ENCODE data around the gene SURF2.

SURF2 gene

DNA sequence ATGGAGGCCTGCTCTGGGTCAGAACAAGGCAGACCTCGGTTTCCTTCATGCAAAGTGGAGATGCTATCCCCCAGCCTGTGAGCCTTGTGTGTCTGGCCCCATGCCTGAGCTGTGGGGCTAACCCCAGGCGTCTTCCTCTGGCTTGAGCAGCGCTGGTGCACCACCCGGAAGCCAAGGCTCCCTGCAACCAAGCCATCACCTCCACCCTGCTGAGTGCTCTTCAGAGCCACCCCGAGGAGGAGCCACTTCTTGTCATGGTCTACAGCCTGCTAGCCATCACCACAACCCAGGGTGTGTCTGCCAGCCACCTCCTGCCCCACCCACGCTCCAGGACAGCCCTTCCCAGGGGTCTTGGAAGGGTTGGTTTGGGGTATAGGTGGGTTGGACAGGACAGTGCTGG is 45.2 kb downstream of the SURF2 start:
- WGBS (ENCODE audit: insufficient coverage, insufficient read length), result no CpG with 5 or more reads among the region's 6 CpGs
- Histone ChIP-seq H3K27me3 (ENCODE audit: control insufficient read depth, insufficient read depth, low read length) (no peaks in the 10 kb centered on the region), H3K27ac (ENCODE audit: low read length) (no peak overlapping the region), H3K4me3 (ENCODE audit: low read length) (no peak overlapping the region), H3K9me3 (ENCODE audit: control insufficient read depth, insufficient read depth, low read length) (no peaks in the 10 kb centered on the region), H3K4me1 (ENCODE audit: control insufficient read depth, insufficient read depth, low read length) (no peaks in the 10 kb centered on the region), H3K36me3 (ENCODE audit: control insufficient read depth, insufficient read depth, low read length) (peaks cover 8% of the 10 kb centered on the region; the same call in 1 of the 2 replicates)
- no peak for DNase-seq (ENCODE audit: low read depth, low spot score)

DNA sequence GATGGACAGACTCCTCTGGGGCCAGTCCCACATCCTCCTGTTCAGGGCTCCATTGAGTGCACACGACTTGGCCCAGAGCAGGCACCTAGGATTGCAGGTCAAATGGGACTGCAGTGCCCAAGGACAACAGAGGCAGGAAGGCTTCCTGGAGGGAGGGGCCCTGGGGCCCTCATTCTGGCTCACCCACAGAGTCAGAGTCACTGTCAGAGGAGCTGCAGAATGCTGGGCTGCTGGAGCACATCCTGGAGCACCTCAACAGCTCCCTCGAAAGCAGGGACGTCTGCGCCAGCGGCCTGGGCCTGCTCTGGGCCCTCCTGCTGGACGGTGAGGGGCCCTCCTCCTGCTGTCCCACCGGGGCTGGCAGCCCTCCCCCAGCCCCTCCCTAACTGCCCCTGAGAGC is 46.3 kb downstream of the SURF2 start:
- Histone ChIP-seq H3K9me3 (ENCODE audit: control insufficient read depth, insufficient read depth, low read length) (no peaks in the 10 kb centered on the region), H3K27ac (ENCODE audit: low read length) (no peak overlapping the region), H3K4me3 (ENCODE audit: low read length) (no peak overlapping the region), H3K36me3 (ENCODE audit: control insufficient read depth, insufficient read depth, low read length) (peaks cover 9% of the 10 kb centered on the region; the same call in 1 of the 2 replicates), H3K27me3 (ENCODE audit: control insufficient read depth, insufficient read depth, low read length) (no peaks in the 10 kb centered on the region), H3K4me1 (ENCODE audit: control insufficient read depth, insufficient read depth, low read length) (no peaks in the 10 kb centered on the region)
- no CpG with 5 or more reads among the region's 7 CpGs for WGBS (ENCODE audit: insufficient coverage, insufficient read length)
- no peak for DNase-seq (ENCODE audit: low read depth, low spot score)

DNA sequence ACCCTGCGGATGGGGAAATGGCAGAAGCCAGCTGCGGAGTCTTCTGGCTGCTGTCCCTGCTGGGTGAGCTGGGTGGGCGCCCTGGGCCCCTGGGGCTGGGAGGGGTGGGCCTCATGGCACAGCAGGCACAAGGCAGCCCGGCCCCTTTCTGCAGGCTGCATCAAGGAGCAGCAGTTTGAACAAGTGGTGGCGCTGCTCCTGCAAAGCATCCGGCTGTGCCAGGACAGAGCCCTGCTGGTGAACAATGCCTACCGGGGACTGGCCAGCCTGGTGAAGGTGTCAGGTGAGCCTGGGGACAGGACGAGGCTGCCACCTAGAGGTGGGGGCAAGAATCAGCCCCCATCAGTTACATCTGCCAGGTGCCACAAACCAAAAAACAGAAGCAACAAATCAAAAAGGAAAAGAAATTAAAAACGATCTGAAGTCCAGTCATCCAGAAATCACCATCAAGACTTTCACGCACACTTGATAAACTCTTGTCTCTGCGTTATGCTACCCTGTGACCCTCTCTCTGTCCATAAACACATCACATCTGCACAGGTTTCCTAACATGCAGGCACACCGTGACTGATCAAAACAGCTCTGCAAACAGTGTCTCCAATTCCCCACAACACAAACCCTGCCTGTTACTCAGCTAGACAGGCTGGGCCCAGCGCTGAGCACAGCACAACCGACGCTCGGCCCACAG is 47.6 kb downstream of the SURF2 start:
- H3K4me3 ChIP-seq (ENCODE audit: low read length), result no peak overlapping the region
- no peak overlapping the region for H3K27ac ChIP-seq (ENCODE audit: low read length)
- no peak for DNase-seq (ENCODE audit: low read depth, low spot score)
- no CpG with 5 or more reads among the region's 16 CpGs for WGBS (ENCODE audit: insufficient coverage, insufficient read length)
- no peaks in the 10 kb centered on the region for H3K27me3 ChIP-seq (ENCODE audit: control insufficient read depth, insufficient read depth, low read length)
- no peaks in the 10 kb centered on the region for H3K9me3 ChIP-seq (ENCODE audit: control insufficient read depth, insufficient read depth, low read length)
- H3K4me1 ChIP-seq (ENCODE audit: control insufficient read depth, insufficient read depth, low read length), result no peaks in the 10 kb centered on the region
- H3K36me3 ChIP-seq (ENCODE audit: control insufficient read depth, insufficient read depth, low read length), result peaks cover 9% of the 10 kb centered on the region; the same call in 1 of the 2 replicates

DNA sequence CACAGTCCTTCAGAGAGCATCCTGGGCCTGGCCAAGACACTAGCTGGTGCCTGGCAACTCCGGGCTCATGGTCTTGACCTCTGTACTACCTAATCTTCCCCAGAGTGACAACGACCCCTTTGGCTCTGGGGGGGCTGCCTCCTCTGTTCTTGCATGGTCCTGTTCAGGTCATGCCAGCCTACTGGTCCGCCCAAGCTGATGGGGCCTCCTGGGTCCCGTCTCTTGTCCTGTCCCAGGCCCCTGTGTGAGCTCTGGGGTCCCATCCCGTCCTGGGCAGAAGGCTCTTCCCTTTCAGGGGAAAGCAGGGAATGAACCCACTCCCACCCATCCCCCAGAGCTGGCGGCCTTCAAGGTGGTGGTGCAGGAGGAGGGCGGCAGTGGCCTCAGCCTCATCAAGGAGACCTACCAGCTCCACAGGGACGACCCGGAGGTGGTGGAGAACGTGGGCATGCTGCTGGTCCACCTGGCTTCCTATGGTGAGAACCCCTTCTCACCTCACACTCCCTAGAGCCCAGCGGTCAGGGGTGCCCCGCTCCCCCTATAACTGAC is 48.2 kb downstream of the SURF2 start:
- H3K27ac ChIP-seq (ENCODE audit: low read length), result no peak overlapping the region
- no CpG with 5 or more reads among the region's 12 CpGs for WGBS (ENCODE audit: insufficient coverage, insufficient read length)
- no peaks in the 10 kb centered on the region for H3K4me1 ChIP-seq (ENCODE audit: control insufficient read depth, insufficient read depth, low read length)
- H3K27me3 ChIP-seq (ENCODE audit: control insufficient read depth, insufficient read depth, low read length), result no peaks in the 10 kb centered on the region
- no peaks in the 10 kb centered on the region for H3K9me3 ChIP-seq (ENCODE audit: control insufficient read depth, insufficient read depth, low read length)
- no peak for DNase-seq (ENCODE audit: low read depth, low spot score)
- peaks cover 9% of the 10 kb centered on the region; the same call in 1 of the 2 replicates for H3K36me3 ChIP-seq (ENCODE audit: control insufficient read depth, insufficient read depth, low read length)
- no peak overlapping the region for H3K4me3 ChIP-seq (ENCODE audit: low read length)

DNA sequence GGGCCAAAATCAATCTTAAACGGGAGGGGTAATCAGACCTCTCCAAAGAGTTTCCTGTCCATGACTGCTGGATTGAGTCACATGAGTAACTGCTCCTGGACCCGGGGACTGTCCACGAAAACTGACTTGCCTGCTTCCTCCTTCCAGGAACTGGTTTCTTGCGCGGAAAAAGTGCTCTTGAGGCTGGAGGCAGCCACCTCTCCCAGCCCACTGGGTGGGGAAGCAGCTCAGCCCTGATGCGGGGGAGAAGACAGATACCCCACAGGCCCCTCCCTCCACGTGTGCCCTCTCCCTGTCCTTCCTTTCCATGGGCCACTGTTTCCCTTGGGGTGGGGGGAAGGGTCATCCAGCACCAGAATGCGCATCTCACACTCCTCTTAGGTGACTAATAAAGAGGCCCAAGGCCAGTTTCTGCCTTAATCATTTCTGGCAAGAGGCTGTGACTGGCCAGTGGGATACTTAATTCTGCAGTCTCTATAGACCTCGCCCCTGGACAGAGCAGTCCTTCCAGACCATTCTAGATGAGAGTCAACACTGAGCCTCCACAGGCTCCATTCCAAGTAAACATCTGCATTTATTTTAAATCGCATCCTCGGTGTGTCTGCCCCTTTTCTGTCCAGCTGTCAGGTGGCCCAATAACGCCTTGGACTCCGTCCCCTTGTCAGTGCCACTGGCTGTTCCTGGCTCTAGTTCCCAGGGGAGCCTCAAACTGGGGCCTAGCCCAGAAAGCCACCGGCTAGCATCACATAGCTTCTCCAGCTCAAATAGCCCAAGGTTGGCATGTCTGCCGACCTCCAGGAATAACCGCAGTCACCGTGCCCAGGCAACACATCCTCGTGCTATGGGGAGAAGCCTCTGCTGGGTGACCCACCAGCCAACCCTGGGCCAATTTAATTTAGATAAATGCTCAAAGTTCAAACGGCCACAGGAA is 49.4 kb downstream of the SURF2 start:
- no peaks in the 10 kb centered on the region for H3K9me3 ChIP-seq (ENCODE audit: control insufficient read depth, insufficient read depth, low read length)
- no peak overlapping the region for H3K27ac ChIP-seq (ENCODE audit: low read length)
- peaks cover 9% of the 10 kb centered on the region; the same call in 1 of the 2 replicates for H3K36me3 ChIP-seq (ENCODE audit: control insufficient read depth, insufficient read depth, low read length)
- H3K4me1 ChIP-seq (ENCODE audit: control insufficient read depth, insufficient read depth, low read length), result no peaks in the 10 kb centered on the region
- DNase-seq (ENCODE audit: low read depth, low spot score), result no peak
- no CpG with 5 or more reads among the region's 19 CpGs for WGBS (ENCODE audit: insufficient coverage, insufficient read length)
- H3K4me3 ChIP-seq (ENCODE audit: low read length), result no peak overlapping the region
- H3K27me3 ChIP-seq (ENCODE audit: control insufficient read depth, insufficient read depth, low read length), result no peaks in the 10 kb centered on the region

DNA sequence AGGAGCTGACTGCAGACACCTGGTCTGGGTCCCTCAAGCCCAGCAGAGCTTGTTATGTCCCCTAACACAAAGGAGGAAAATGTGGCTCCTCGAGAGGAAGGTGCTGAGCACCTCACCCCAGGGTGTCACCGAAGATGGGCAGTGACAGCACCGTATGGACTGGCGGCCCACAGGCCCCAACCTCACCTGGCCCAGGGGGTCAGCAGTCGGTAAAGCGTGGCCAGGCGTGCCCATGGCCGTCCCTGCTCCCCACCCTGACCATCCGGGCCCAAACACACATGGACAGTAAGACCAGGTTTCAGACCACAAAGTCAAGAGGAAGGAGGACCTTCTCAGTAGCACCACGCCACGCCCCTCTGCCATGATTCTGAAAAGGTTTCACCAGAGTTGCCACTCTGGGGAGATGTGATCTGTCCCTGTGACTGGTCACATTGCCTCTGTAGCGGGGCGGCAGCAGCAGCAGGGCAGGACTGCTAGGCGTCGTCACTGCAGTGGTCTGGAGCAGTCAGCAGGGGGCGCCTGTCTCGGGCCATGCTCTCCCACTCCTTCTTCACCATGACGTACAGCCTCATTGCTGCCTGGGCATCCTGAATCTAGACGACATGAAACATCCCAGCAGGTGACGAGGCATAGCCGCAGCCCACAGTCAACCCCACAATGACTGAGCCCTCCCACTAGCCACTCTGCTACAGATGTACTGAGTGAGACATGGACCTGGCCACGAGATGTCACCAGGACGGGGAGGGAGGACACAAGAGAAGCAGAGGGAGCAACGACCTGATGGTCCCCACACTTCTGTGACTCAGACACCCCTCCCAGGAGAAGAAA is 50.3 kb downstream of the SURF2 start:
- Histone ChIP-seq H3K36me3 (ENCODE audit: control insufficient read depth, insufficient read depth, low read length) (peaks cover 9% of the 10 kb centered on the region; the same call in 1 of the 2 replicates), H3K9me3 (ENCODE audit: control insufficient read depth, insufficient read depth, low read length) (no peaks in the 10 kb centered on the region), H3K27me3 (ENCODE audit: control insufficient read depth, insufficient read depth, low read length) (no peaks in the 10 kb centered on the region), H3K4me1 (ENCODE audit: control insufficient read depth, insufficient read depth, low read length) (no peaks in the 10 kb centered on the region), H3K27ac (ENCODE audit: low read length) (no peak overlapping the region), H3K4me3 (ENCODE audit: low read length) (no peak overlapping the region)
- peak; percentile 55 for DNase-seq (ENCODE audit: low read depth, low spot score)
- WGBS (ENCODE audit: insufficient coverage, insufficient read length), result no CpG with 5 or more reads among the region's 24 CpGs

DNA sequence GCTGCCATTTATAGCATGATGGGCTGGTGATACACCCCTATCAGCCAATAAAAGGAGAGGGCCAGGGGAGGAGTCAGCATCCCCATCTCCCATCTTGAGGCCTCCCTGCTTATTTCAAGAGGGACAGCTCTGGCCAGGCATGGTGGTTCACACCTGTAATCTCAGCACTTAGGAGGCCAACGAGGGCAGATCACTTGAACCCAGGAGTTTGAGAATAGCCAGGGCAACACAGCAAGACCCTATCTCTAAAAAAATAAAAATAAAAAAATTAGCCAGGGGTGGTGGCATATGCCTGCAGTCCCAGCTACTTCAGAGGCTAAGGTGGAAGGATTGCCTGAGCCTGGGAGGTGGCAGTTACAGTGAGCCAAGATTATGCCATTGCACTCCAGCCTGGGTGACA is 51.7 kb downstream of the SURF2 start:
- no peaks in the 10 kb centered on the region for H3K4me1 ChIP-seq (ENCODE audit: control insufficient read depth, insufficient read depth, low read length)
- H3K27me3 ChIP-seq (ENCODE audit: control insufficient read depth, insufficient read depth, low read length), result no peaks in the 10 kb centered on the region
- no peaks in the 10 kb centered on the region for H3K9me3 ChIP-seq (ENCODE audit: control insufficient read depth, insufficient read depth, low read length)
- peaks cover 16% of the 10 kb centered on the region for H3K36me3 ChIP-seq (ENCODE audit: control insufficient read depth, insufficient read depth, low read length)
- DNase-seq (ENCODE audit: low read depth, low spot score), result no peak
- H3K4me3 ChIP-seq (ENCODE audit: low read length), result no peak overlapping the region
- WGBS (ENCODE audit: insufficient coverage, insufficient read length), result no CpG with 5 or more reads among the region's 1 CpG
- H3K27ac ChIP-seq (ENCODE audit: low read length), result no peak overlapping the region

Measured in iPS DF 6.9 (cell line).